Measurements from ENCODE around the gene HEXB. TPM values are rescaled to one million over a fixed set of nuclear protein-coding genes. Genes with fewer than 3 reads are reported as not detected.

Gene HEXB
- total and polyA plus RNA-seq, 2 of the 13 experiments (the other 11 are each of a cell fraction or from before 2014, with no cell fraction given): 100 to 104 TPM

GRCh38 chr5:74640954-74641734, 43.9 kb upstream of the HEXB start (continued):
- TF ChIP-seq ZBTB39 (CRISPR knock-in tag; IDR thresholded peaks at IDR 0.05) (no peak), ZNF34 (CRISPR knock-in tag; IDR thresholded peaks at IDR 0.05; ENCODE audit: borderline replicate concordance) (no peak), RFX5 (IDR thresholded peaks at IDR 0.05; ENCODE audit: low read depth, low read length) (no peak; the same call in 1 of the 2 replicates), STAT5B (CRISPR knock-in tag; IDR thresholded peaks at IDR 0.05) (0 out of 2 replicates have a peak, but pooled peaks have one; percentile 37), DBP (CRISPR knock-in tag; IDR thresholded peaks at IDR 0.05; ENCODE audit: not compliant biosample characterization) (peak; percentile 81), ZNF441 (CRISPR knock-in tag; IDR thresholded peaks at IDR 0.05; ENCODE audit: borderline replicate concordance) (no peak; the same call in 1 of the 2 replicates), SETDB1 (CRISPR knock-in tag; IDR thresholded peaks at IDR 0.05; ENCODE audit: borderline replicate concordance) (no peak), KDM3A (CRISPR knock-in tag; IDR thresholded peaks at IDR 0.05; ENCODE audit: low read depth) (0 out of 2 replicates have a peak, but pooled peaks have one; percentile 45), ARNT (IDR thresholded peaks at IDR 0.05) (no peak), ZNF354B (CRISPR knock-in tag; IDR thresholded peaks at IDR 0.05) (no peak), PAWR (CRISPR knock-in tag; IDR thresholded peaks at IDR 0.05; ENCODE audit: borderline replicate concordance) (no peak), ERF (CRISPR knock-in tag; IDR thresholded peaks at IDR 0.05) (peak; percentile 9; the same call in 1 of the 2 replicates), CC2D1A (CRISPR knock-in tag; IDR thresholded peaks at IDR 0.05) (no peak), ZNF281 (CRISPR knock-in tag; IDR thresholded peaks at IDR 0.05; ENCODE audit: borderline replicate concordance) (no peak), KLF12 (CRISPR knock-in tag; IDR thresholded peaks at IDR 0.05; ENCODE audit: borderline replicate concordance) (peak; percentile 85), MTA1 (CRISPR knock-in tag; IDR thresholded peaks at IDR 0.05; ENCODE audit: borderline replicate concordance) (0 out of 2 replicates have a peak, but pooled peaks have one; percentile 34), ZKSCAN5 (CRISPR knock-in tag; IDR thresholded peaks at IDR 0.05) (peak; percentile 62; the same call in 1 of the 2 replicates), ZNF619 (CRISPR knock-in tag; IDR thresholded peaks at IDR 0.05) (0 out of 2 replicates have a peak, but pooled peaks have one; percentile 33), HIC2 (CRISPR knock-in tag; IDR thresholded peaks at IDR 0.05; ENCODE audit: low read depth) (peak; percentile 56), ZNF577 (CRISPR knock-in tag; IDR thresholded peaks at IDR 0.05; ENCODE audit: borderline replicate concordance, low read depth) (no peak), NR2F6 (IDR thresholded peaks at IDR 0.05) (peak; percentile 10; the same call in 1 of the 2 replicates), NR2F6 (CRISPR knock-in tag; IDR thresholded peaks at IDR 0.05) (peak; percentile 78), STAG1 (CRISPR knock-in tag; IDR thresholded peaks at IDR 0.05) (no peak), ZNF720 (CRISPR knock-in tag; IDR thresholded peaks at IDR 0.05) (no peak)

Data from HepG2 (cell line).